ENCODE results near the gene ZBTB44.

The ZBTB44 gene

DNA sequence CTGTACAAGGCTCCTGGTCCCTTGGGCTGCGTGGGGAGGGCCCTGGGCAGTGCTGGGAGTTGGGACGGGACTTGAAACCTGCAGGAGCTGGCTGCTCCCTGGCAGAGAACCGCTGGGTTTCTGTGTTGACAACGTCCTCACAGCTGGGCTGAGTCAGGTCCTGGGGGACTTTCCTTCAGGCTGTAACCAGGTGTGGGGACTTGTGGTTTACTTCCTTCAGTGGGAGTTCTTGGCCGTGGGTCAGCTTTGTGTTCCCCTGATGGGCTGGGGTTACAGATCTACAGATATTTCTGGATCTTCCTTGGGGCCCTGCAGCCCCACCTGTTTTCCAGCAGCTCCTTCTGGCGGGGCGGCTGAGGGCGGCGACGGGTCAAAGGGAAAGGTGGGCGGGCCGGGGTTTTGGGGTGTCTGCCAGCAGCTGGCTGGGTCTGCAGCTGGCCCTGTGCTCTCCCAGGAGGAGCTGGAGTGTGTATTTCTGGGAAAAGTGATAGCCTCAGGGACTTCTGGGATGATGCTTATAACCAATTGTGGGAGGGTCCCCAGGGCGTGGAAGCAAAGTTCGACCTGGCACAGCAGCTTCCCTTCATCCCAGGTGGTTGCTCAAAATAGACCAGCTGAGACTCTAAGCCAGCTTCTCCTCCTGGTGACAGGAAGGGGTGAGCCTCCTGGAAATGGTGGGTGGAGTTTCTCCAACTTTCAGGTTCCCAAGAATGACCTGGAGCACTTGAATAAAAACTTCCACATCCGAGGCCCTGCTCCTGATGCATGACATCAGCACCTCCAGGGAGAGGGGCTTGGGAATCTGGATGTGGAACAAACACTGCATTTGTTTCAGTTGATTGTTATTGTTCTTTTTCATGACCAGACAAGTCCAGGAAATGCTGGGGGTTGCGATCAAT, 136.0 kb downstream of the ZBTB44 start:
- DNase-seq (ENCODE audit: low read depth in 2 of 2): no peak

DNA sequence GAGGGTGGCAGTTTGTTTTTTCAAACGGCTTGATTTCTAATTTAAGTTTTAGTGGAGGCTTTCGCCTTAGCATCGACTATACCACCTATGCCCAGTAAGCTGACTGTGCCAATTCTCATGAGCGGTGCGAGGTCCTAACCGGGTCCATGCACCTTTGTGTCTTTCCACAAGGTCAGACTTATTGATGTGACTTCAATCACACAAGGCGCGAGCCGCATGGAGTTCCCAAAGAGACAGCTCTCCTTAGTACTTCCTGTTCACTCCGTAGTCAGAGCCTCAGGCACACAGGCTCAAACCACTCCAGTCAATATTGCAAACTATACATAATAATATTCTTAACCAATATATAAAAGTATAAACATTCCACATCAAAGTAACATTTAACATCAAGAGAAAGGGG, 136.9 kb downstream of the ZBTB44 start:
- DNase-seq (ENCODE audit: low read depth in 2 of 2): no peak
